Measurements from ENCODE around the gene RPS6KA3. TPM values are rescaled to one million over a fixed set of nuclear protein-coding genes. Genes with fewer than 3 reads are reported as not detected.

The RPS6KA3 gene
- total and polyA plus RNA-seq, 7 donors: 18.0 to 41.9 (median 34.3) TPM

DNA sequence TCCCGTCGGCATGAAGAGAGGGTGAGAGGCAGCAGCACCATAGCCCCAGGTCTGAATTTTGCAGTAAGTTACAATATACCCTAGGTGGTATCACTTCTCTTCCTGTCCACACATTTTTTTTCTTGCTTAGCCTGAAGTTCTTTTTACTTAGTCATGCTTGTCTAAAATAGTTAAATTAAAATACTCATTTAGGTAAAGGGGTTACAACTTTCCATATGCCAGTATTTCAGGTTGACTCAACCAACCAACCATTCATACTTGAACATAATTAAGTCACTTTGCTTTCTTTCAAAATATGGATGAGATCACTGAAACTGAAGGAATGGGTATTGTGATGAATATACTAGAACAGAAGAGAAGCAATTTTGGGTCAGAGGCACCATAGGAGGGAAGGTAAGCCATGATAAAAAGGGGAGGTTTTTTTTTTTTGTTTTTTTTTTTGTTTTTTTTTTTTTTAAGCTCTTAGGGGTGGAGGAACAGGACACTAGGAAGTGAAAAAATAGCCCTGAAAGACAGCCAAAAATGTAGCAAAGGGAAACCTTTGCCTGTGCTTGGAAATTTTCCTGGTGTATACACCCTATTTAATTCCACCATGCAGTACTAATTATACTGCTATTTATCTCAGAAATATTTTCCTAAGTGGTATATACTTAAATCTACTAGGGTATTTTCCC is 41.8 kb downstream of the RPS6KA3 start:
- intact Hi-C loops (cut with DNase I): no loop called here
- Histone ChIP-seq H3K9me3 (no peaks in the 10 kb centered on the region), H3K36me3 (no peaks in the 10 kb centered on the region), H3K27me3 (no peaks in the 10 kb centered on the region), H3K4me1 (no peaks in the 10 kb centered on the region), H3K27ac (no peak overlapping the region), H3K4me3 (no peak overlapping the region)
- DNase-seq: no peak
- TF ChIP-seq, protein P1, sequence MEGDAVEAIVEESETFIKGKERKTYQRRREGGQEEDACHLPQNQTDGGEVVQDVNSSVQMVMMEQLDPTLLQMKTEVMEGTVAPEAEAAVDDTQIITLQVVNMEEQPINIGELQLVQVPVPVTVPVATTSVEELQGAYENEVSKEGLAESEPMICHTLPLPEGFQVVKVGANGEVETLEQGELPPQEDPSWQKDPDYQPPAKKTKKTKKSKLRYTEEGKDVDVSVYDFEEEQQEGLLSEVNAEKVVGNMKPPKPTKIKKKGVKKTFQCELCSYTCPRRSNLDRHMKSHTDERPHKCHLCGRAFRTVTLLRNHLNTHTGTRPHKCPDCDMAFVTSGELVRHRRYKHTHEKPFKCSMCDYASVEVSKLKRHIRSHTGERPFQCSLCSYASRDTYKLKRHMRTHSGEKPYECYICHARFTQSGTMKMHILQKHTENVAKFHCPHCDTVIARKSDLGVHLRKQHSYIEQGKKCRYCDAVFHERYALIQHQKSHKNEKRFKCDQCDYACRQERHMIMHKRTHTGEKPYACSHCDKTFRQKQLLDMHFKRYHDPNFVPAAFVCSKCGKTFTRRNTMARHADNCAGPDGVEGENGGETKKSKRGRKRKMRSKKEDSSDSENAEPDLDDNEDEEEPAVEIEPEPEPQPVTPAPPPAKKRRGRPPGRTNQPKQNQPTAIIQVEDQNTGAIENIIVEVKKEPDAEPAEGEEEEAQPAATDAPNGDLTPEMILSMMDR (IDR thresholded peaks at IDR 0.05): no peak
- TF ChIP-seq POLR2AphosphoS5 (IDR thresholded peaks at IDR 0.05) (no peak), POLR2A (IDR thresholded peaks at IDR 0.05) (no peak), EP300 (IDR thresholded peaks at IDR 0.05) (no peak)
- whole genome bisulfite sequencing, 2 donors: 71 to 95% methylated on average over 2 of the region's 2 CpGs

GRCh38 chrX:20221902-20222301 is 44.8 kb downstream of the RPS6KA3 start:
- no peaks in the 10 kb centered on the region for H3K27me3 ChIP-seq
- intact Hi-C loops (cut with DNase I): no loop called here
- H3K27ac ChIP-seq: no peak overlapping the region
- no peak for TF ChIP-seq EP300 (IDR thresholded peaks at IDR 0.05)
- no peak for TF ChIP-seq POLR2AphosphoS5 (IDR thresholded peaks at IDR 0.05)
- no peak for TF ChIP-seq POLR2A (IDR thresholded peaks at IDR 0.05)
- TF ChIP-seq, protein P1 (IDR thresholded peaks at IDR 0.05): no peak
- no peaks in the 10 kb centered on the region for H3K4me1 ChIP-seq
- H3K36me3 ChIP-seq: no peaks in the 10 kb centered on the region
- DNase-seq: no peak
- 16 to 54% methylated on average over 3 of the region's 3 CpGs for WGBS, 2 donors
- no peak overlapping the region for H3K4me3 ChIP-seq
- no peaks in the 10 kb centered on the region for H3K9me3 ChIP-seq

DNA sequence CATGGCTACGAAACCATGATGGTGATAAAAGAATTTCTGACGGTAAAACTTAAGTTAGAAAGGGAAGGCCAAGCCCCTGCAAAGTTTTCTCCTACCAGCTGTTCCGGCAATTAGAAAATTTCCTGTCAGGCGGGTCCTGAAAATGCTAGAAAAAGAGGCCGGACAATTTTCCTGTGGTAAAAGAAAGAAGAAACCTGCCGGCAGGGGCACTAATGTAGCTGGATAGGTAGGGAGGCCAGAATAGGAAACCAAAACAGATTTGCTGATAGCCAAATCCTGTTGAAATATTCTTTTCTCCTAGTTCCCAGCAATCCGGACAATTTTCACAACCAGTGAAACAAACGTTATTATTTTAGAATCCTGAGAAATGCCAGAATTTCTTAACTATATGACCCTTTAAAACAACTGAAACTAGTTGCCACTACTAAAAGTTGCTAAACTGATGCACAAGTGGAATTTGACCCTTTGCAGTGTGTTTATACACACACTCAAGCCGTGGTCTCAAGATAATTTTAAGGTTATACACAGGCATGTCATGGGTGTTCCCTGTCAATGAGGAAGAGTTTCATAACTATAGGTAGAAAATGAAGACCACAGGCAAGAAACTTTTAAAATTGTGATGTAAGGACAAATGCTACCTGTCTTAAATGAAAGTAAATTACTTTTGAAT is 47.7 kb downstream of the RPS6KA3 start:
- no peaks in the 10 kb centered on the region for H3K4me1 ChIP-seq
- H3K36me3 ChIP-seq: no peaks in the 10 kb centered on the region
- H3K27me3 ChIP-seq: no peaks in the 10 kb centered on the region
- peak; percentile 65 for DNase-seq
- intact Hi-C loops (cut with DNase I): no loop called here
- H3K4me3 ChIP-seq: no peak overlapping the region
- H3K9me3 ChIP-seq: no peaks in the 10 kb centered on the region
- H3K27ac ChIP-seq: peak overlapping the region in 2 of 4 donors; percentile 0 to 32
- TF ChIP-seq, protein P1 (IDR thresholded peaks at IDR 0.05): no peak
- TF ChIP-seq POLR2AphosphoS5 (IDR thresholded peaks at IDR 0.05): no peak
- TF ChIP-seq EP300 (IDR thresholded peaks at IDR 0.05): no peak
- TF ChIP-seq POLR2A (IDR thresholded peaks at IDR 0.05): no peak
- WGBS, 2 donors: 25 to 33% methylated on average over 9 of the region's 9 CpGs

GRCh38 chrX:20217906-20218305 is 48.8 kb downstream of the RPS6KA3 start:
- no peaks in the 10 kb centered on the region for H3K27me3 ChIP-seq
- H3K27ac ChIP-seq: peak overlapping the region in 1 of 4 donors; percentile 0
- H3K4me3 ChIP-seq: peak overlapping the region in 1 of 4 donors; percentile 1
- TF ChIP-seq, protein P1 (IDR thresholded peaks at IDR 0.05): no peak
- no peak for TF ChIP-seq POLR2A (IDR thresholded peaks at IDR 0.05)
- no peak for TF ChIP-seq EP300 (IDR thresholded peaks at IDR 0.05)
- no peak for TF ChIP-seq POLR2AphosphoS5 (IDR thresholded peaks at IDR 0.05)
- no peaks in the 10 kb centered on the region for H3K36me3 ChIP-seq
- intact Hi-C loops (cut with DNase I): no loop called here
- DNase-seq: no peak
- H3K9me3 ChIP-seq: no peaks in the 10 kb centered on the region
- 69 to 81% methylated on average over 2 of the region's 2 CpGs for WGBS, 2 donors
- H3K4me1 ChIP-seq: no peaks in the 10 kb centered on the region
